Mesenchymal stem cell (in vitro differentiated cells and primary cell): ENCODE measurements around the gene CD44. TPM values are rescaled to one million over a fixed set of nuclear protein-coding genes. Genes with fewer than 3 reads are reported as not detected.
A peak's percentile ranks its signal among the peaks of the same experiment; 100 is the strongest.
"Not testable (repeated sequence)": the region's sequence is repeated elsewhere in the genome, so short reads cannot be mapped to it uniquely, and the experiment has no call there.

ENCODE experiments used
- DNase-seq: peaks from one replicate; pipeline ENCODE4 v3.0.0-alpha.2; 2013
- H2AFZ ChIP-seq: one replicate; pipeline ENCODE4 v1.6.1; 2013; ENCODE audit warnings: low read depth, mild to moderate bottlenecking, control low read depth, inconsistent platforms, low read length, moderate library complexity
- H2AK5ac ChIP-seq: 2 replicates; pipeline ENCODE4 v1.6.1; 2013; ENCODE audit warnings: low read length, moderate library complexity, mild to moderate bottlenecking, inconsistent platforms; ENCODE audit not compliant: severe bottlenecking
- H2BK120ac ChIP-seq: one replicate; pipeline ENCODE4 v1.6.1; 2013; ENCODE audit warnings: low read depth, mild to moderate bottlenecking, inconsistent platforms, low read length, moderate library complexity
- H2BK12ac ChIP-seq, 2 experiments: one replicate each; pipeline ENCODE4 v1.6.1; 2013; ENCODE audit warnings: inconsistent platforms in 2 of 2, low read length in 2 of 2, mild to moderate bottlenecking in 2 of 2, moderate library complexity in 2 of 2, control low read depth in 1 of 2
- H2BK15ac ChIP-seq: one replicate; pipeline ENCODE4 v1.6.1; 2013; ENCODE audit warnings: mild to moderate bottlenecking, low read depth, inconsistent platforms; ENCODE audit not compliant: poor library complexity, severe bottlenecking
- H2BK5ac ChIP-seq: 2 replicates; pipeline ENCODE4 v1.6.1; 2013; ENCODE audit warnings: low read depth, mild to moderate bottlenecking, low read length, control low read depth, inconsistent platforms; ENCODE audit not compliant: poor library complexity, severe bottlenecking
- H3K14ac ChIP-seq, 2 experiments: one replicate each; pipeline ENCODE4 v1.6.1; 2013; ENCODE audit warnings: inconsistent platforms in 2 of 2, low read length in 2 of 2, control low read depth in 1 of 2, mild to moderate bottlenecking in 1 of 2, moderate library complexity in 1 of 2
- H3K18ac ChIP-seq, 2 experiments: one replicate each; pipeline ENCODE4 v1.6.1; 2013; ENCODE audit warnings: inconsistent platforms in 2 of 2, low read length in 2 of 2, control low read depth in 1 of 2, low read depth in 1 of 2, mild to moderate bottlenecking in 1 of 2
- H3K23ac ChIP-seq, 2 experiments: one replicate each; pipeline ENCODE4 v1.6.1; 2013; ENCODE audit warnings: inconsistent platforms in 2 of 2, low read length in 2 of 2, mild to moderate bottlenecking in 2 of 2, moderate library complexity in 2 of 2, control low read depth in 1 of 2
- H3K27ac ChIP-seq: 2 replicates; pipeline ENCODE4 v1.5.1; 2013; ENCODE audit warnings: mild to moderate bottlenecking, moderate library complexity, low read length, control low read depth, inconsistent platforms; ENCODE audit not compliant: poor library complexity, severe bottlenecking
- H3K27me3 ChIP-seq, 2 experiments: 2 replicates each; pipeline versions ENCODE4 v1.6.1 to v1.7.0; 2013; ENCODE audit warnings: low read length in 2 of 2, mild to moderate bottlenecking in 2 of 2, moderate library complexity in 2 of 2, control low read depth in 1 of 2, inconsistent platforms in 1 of 2; ENCODE audit not compliant: control insufficient read depth in 1 of 2, insufficient read depth in 1 of 2
- H3K36me3 ChIP-seq, 2 experiments: 2 replicates each; pipeline versions ENCODE4 v1.6.1 to v1.7.0; 2013; ENCODE audit warnings: low read length in 2 of 2, control low read depth in 1 of 2, inconsistent platforms in 1 of 2, low read depth in 1 of 2, mild to moderate bottlenecking in 1 of 2; ENCODE audit not compliant: insufficient read depth in 2 of 2, control insufficient read depth in 1 of 2
- H3K4ac ChIP-seq, 2 experiments: one replicate each; pipeline ENCODE4 v1.6.1; 2013; ENCODE audit warnings: inconsistent platforms in 2 of 2, low read length in 2 of 2, mild to moderate bottlenecking in 2 of 2, moderate library complexity in 2 of 2, control low read depth in 1 of 2, low read depth in 1 of 2
- H3K4me1 ChIP-seq: 2 replicates; pipeline ENCODE4 v1.6.1; 2013; ENCODE audit warnings: low read depth, low read length, control low read depth; ENCODE audit not compliant: control insufficient read depth, insufficient read depth
- H3K4me2 ChIP-seq: 2 replicates; pipeline ENCODE4 v1.6.1; 2013; ENCODE audit warnings: low read length, mild to moderate bottlenecking, inconsistent platforms; ENCODE audit not compliant: poor library complexity, severe bottlenecking
- H3K4me3 ChIP-seq, 2 experiments: 2 replicates each; pipeline versions ENCODE4 v1.5.1 to v1.7.0; 2013; ENCODE audit warnings: low read length in 2 of 2, mild to moderate bottlenecking in 2 of 2, control low read depth in 1 of 2, low read depth in 1 of 2; ENCODE audit not compliant: insufficient read depth in 1 of 2
- H3K79me1 ChIP-seq: replicated peaks from 2 replicates; pipeline ENCODE4 v1.6.1; 2013; ENCODE audit warnings: mild to moderate bottlenecking, control low read depth, low read length, inconsistent platforms; ENCODE audit not compliant: poor library complexity, severe bottlenecking
- H3K9ac ChIP-seq: 2 replicates; pipeline ENCODE4 v1.7.0; 2013; ENCODE audit warnings: mild to moderate bottlenecking, low read length, moderate library complexity
- H3K9me3 ChIP-seq: 2 replicates; pipeline ENCODE4 v1.7.0; 2013; ENCODE audit warnings: mild to moderate bottlenecking, low read length; ENCODE audit not compliant: control insufficient read depth
- H4K8ac ChIP-seq: one replicate; pipeline ENCODE4 v1.6.1; 2013; ENCODE audit warnings: inconsistent platforms, mild to moderate bottlenecking, low read length, moderate library complexity
- H4K91ac ChIP-seq: one replicate; pipeline ENCODE4 v1.6.1; 2013; ENCODE audit warnings: mild to moderate bottlenecking, low read length, inconsistent platforms
- WGBS: methylation state at CpG from one replicate; pipeline ENCODE4 v1.1.7; 2013; ENCODE audit warnings: mixed read lengths; 5-methylcytosine and 5-hydroxymethylcytosine counted together
- polyA plus RNA-seq, 2 experiments: library from polyadenylated mRNA; stranded (reverse); fragments of 200-250 nt; gene quantifications; one replicate each; pipeline ENCODE4 v1.2.3, GENCODE V29; 2013

CD44 gene
- 1,373 TPM for polyA plus RNA-seq (2013, experiment 1 of 2)
- polyA plus RNA-seq (2013, experiment 2 of 2), result 1,315 TPM

DNA sequence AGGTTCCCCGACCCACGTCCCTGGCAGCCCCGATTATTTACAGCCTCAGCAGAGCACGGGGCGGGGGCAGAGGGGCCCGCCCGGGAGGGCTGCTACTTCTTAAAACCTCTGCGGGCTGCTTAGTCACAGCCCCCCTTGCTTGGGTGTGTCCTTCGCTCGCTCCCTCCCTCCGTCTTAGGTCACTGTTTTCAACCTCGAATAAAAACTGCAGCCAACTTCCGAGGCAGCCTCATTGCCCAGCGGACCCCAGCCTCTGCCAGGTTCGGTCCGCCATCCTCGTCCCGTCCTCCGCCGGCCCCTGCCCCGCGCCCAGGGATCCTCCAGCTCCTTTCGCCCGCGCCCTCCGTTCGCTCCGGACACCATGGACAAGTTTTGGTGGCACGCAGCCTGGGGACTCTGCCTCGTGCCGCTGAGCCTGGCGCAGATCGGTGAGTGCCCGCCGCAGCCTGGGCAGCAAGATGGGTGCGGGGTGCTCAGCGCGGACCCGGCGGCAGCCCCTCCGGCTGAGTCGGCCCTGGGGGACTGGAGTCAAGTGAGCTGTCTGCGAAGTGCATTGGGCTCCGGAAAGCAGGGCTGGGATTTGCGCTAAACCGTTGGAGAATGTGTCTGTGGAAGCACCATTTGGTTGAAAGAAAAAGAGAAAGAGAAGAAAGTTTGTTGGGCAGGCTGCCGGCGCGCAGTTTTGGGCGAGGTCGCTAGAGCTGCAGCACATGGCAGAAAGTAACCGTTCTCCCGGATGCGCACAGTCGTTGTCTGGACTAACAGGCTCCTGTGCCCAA is at the start of gene CD44:
Gene CD44 (plus strand): TSS at position 229 of the 779 bp plus-strand sequence. CDS start 133 bp downstream, at position 362.
- DNase-seq, result peak; percentile 88
- H3K4ac ChIP-seq, result peak within 1 kb of the TSS; percentile 95 to 98
- H2BK15ac ChIP-seq, result peak within 1 kb of the TSS; percentile 89
- H3K14ac ChIP-seq, result peak within 1 kb of the TSS in 1 of 2 experiments; percentile 100
- peak within 1 kb of the TSS; percentile 89 to 99 for H3K4me3 ChIP-seq
- no peak within 1 kb of the TSS for H2AK5ac ChIP-seq
- peak within 1 kb of the TSS; percentile 73 for H4K8ac ChIP-seq
- no peaks in the 10 kb centered on the region for H3K27me3 ChIP-seq
- peaks cover 0 to 43% of the 10 kb centered on the region in 2 experiments for H3K36me3 ChIP-seq
- peak within 1 kb of the TSS; percentile 83 for H2BK120ac ChIP-seq
- peak within 1 kb of the TSS; percentile 93 to 100 for H3K18ac ChIP-seq
- H3K4me2 ChIP-seq, result peak within 1 kb of the TSS; percentile 72
- H3K23ac ChIP-seq, result peak within 1 kb of the TSS; percentile 15 to 100
- peak within 1 kb of the TSS; percentile 88 for H2BK5ac ChIP-seq
- peak within 1 kb of the TSS; percentile 97 for H4K91ac ChIP-seq
- under 1% methylated on average over 55 of the region's 55 CpGs for WGBS
- peak within 1 kb of the TSS; percentile 78 for H3K27ac ChIP-seq
- H2BK12ac ChIP-seq, result peak within 1 kb of the TSS; percentile 59 to 99
- peak within 1 kb of the TSS; percentile 74 for H2AFZ ChIP-seq
- H3K9ac ChIP-seq, result peak within 1 kb of the TSS; percentile 96
- peaks cover 23% of the 10 kb centered on the region for H3K4me1 ChIP-seq
- H3K79me1 ChIP-seq, result peaks cover 5% of the 10 kb centered on the region
- H3K9me3 ChIP-seq, result no peaks in the 10 kb centered on the region

DNA sequence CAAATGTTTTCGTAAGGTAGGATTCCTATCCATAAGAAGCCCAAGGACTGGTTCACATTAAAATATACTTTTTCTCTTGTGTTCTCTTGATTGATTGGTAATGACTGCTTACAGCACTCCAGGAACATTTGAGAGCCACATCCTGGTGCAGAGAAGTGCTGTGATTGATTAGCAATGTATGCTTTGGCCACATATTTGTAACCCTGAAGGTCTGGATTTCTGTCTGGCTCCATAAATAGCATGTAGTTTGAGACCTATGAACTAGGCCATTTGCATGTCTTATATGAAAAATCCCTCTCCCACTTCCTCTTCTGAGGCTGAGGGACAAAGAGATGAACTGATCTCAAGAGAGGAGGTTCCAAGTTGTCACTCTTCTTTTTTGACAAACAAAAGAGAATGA is 49.3 kb upstream of the CD44 start:
- no peak overlapping the region for H2AK5ac ChIP-seq
- no peak overlapping the region for H4K91ac ChIP-seq
- H2BK12ac ChIP-seq, result no peak overlapping the region
- H2BK120ac ChIP-seq, result no peak overlapping the region
- H3K4me2 ChIP-seq, result no peak overlapping the region
- DNase-seq, result no peak
- H4K8ac ChIP-seq, result no peak overlapping the region
- peaks cover 2% of the 10 kb centered on the region for H3K4me1 ChIP-seq
- H3K23ac ChIP-seq, result no peak overlapping the region
- H2BK15ac ChIP-seq, result no peak overlapping the region
- no peak overlapping the region for H3K14ac ChIP-seq
- no peaks in the 10 kb centered on the region for H3K9me3 ChIP-seq
- H3K27me3 ChIP-seq, result no peaks in the 10 kb centered on the region
- no CpG with 5 or more reads among the region's 1 CpG for WGBS
- H3K27ac ChIP-seq, result no peak overlapping the region
- H2BK5ac ChIP-seq, result no peak overlapping the region
- H3K9ac ChIP-seq, result no peak overlapping the region
- H3K4ac ChIP-seq, result no peak overlapping the region
- no peak overlapping the region for H2AFZ ChIP-seq
- H3K36me3 ChIP-seq, result no peaks in the 10 kb centered on the region
- H3K79me1 ChIP-seq, result peaks cover under 1% of the 10 kb centered on the region
- no peak overlapping the region for H3K18ac ChIP-seq
- H3K4me3 ChIP-seq, result no peak overlapping the region

DNA sequence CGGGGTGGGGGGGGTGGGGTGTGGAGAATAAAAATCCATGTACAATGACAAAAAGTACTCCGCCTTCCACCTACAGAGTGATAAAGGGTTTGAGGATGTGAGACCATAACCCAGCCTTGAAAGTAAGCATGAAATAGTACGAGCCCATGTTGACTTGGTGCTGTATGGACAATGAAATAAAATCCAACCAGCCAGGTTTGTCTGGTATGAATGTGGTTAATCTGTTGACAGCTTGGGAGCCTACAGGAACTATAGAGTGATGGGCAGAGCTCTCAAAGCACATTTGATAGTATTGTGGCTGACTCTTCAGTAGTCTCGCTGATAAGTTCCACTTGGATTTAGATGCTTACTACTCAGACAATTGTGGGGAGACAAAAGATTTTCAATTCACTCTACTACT is 48.8 kb upstream of the CD44 start:
- H3K4me2 ChIP-seq, result no peak overlapping the region
- no peak overlapping the region for H3K18ac ChIP-seq
- no peak overlapping the region for H3K14ac ChIP-seq
- H3K4me1 ChIP-seq, result no peaks in the 10 kb centered on the region
- no peak overlapping the region for H2BK120ac ChIP-seq
- H4K8ac ChIP-seq, result no peak overlapping the region
- no peaks in the 10 kb centered on the region for H3K79me1 ChIP-seq
- WGBS, result 98% methylated on average over 3 of the region's 4 CpGs
- H2BK5ac ChIP-seq, result no peak overlapping the region
- H3K4me3 ChIP-seq, result no peak overlapping the region
- H3K4ac ChIP-seq, result no peak overlapping the region
- no peak overlapping the region for H3K9ac ChIP-seq
- H2AFZ ChIP-seq, result no peak overlapping the region
- no peak overlapping the region for H2AK5ac ChIP-seq
- DNase-seq, result no peak
- H2BK12ac ChIP-seq, result peak overlapping the region in 1 of 2 experiments; percentile 71
- no peak overlapping the region for H2BK15ac ChIP-seq
- H3K36me3 ChIP-seq, result no peaks in the 10 kb centered on the region
- H3K23ac ChIP-seq, result no peak overlapping the region
- no peaks in the 10 kb centered on the region for H3K9me3 ChIP-seq
- H3K27me3 ChIP-seq, result no peaks in the 10 kb centered on the region
- H4K91ac ChIP-seq, result no peak overlapping the region
- no peak overlapping the region for H3K27ac ChIP-seq

DNA sequence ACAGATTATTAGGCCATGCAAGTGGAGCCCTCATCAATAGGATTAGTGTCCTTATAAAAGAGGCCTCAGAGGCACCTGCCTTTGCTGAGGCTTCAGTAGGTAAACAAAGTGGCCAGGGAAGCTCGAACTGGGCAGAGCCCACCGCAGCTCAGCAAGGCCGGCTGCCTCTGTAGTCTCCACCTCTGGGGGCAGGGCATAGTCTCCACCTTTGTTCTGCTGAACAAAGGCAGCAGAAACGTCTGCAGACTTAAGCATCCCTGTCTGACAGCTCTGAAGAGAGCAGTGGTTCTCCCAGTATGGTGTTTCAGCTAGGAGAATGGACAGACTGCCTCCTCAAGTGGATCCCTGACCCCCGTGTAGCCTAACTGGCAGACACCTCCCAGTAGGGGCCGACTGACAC is 48.0 kb upstream of the CD44 start:
- H2AFZ ChIP-seq, H3K4me2 ChIP-seq: not testable (repeated sequence)

More for the DNA sequence above, 48.0 kb upstream of the CD44 start:
- not testable (repeated sequence) for H2BK5ac ChIP-seq, H3K27me3 ChIP-seq, H3K79me1 ChIP-seq, DNase-seq, H3K9ac ChIP-seq, H2BK15ac ChIP-seq, H3K9me3 ChIP-seq, H3K4me3 ChIP-seq, H3K4me1 ChIP-seq, H4K91ac ChIP-seq, H2BK120ac ChIP-seq, H3K14ac ChIP-seq, H3K4ac ChIP-seq, H2AK5ac ChIP-seq, H3K23ac ChIP-seq, H3K18ac ChIP-seq, H3K27ac ChIP-seq, H4K8ac ChIP-seq, H3K36me3 ChIP-seq, H2BK12ac ChIP-seq
- WGBS, result 83% methylated on average over 6 of the region's 6 CpGs
